GM12878 (cell line): ENCODE results near the gene NPAS2. TPM values are rescaled to one million over a fixed set of nuclear protein-coding genes. Genes with fewer than 3 reads are reported as not detected.

Experiments
- CBX5 ChIP-seq: sonication (generic); IDR thresholded peaks from 2 replicates; pipeline ENCODE4 v1.6.1; 2016; ENCODE audit warnings: low read depth, moderate library complexity, mild to moderate bottlenecking, inconsistent platforms
- CHD1 ChIP-seq: IDR thresholded peaks from 2 replicates; pipeline ENCODE4 v1.6.1; 2012; ENCODE audit warnings: low read depth, low read length, improper control_type of control experiment
- EZH2 ChIP-seq: IDR thresholded peaks from 2 replicates; pipeline ENCODE4 v1.6.1; 2012; ENCODE audit warnings: low read depth, mild to moderate bottlenecking, control low read depth, inconsistent platforms, low read length, borderline replicate concordance; ENCODE audit not compliant: control insufficient read depth
- JUND ChIP-seq: IDR thresholded peaks from 2 replicates; pipeline ENCODE4 v1.6.1; 2012; ENCODE audit warnings: low read depth, mild to moderate bottlenecking, low read length, improper control_type of control experiment, moderate library complexity
- LARP7 ChIP-seq: fragments of 450-650 bp; IDR thresholded peaks from 2 replicates; pipeline ENCODE4 v1.6.1; 2017; ENCODE audit warnings: mild to moderate bottlenecking
- MEF2B ChIP-seq: fragments of 450-650 bp; IDR thresholded peaks from 2 replicates; pipeline ENCODE4 v1.6.1; 2018; ENCODE audit warnings: mild to moderate bottlenecking, moderate library complexity; ENCODE audit not compliant: partially characterized antibody, poor library complexity, severe bottlenecking
- MTA2 ChIP-seq: fragments of 450-650 bp; IDR thresholded peaks from 2 replicates; pipeline ENCODE4 v1.6.1; 2016; ENCODE audit warnings: low read depth, mild to moderate bottlenecking, moderate library complexity
- NR2F1 ChIP-seq: fragments of 450-650 bp; conservative IDR thresholded peaks from 2 replicates; pipeline ENCODE4 v1.6.1; 2017; ENCODE audit warnings: mild to moderate bottlenecking
- PAX8 ChIP-seq: fragments of 450-650 bp; IDR thresholded peaks from 2 replicates; pipeline ENCODE4 v1.6.1; 2017; ENCODE audit warnings: mild to moderate bottlenecking, moderate library complexity
- RBBP5 ChIP-seq: fragments of 200-600 bp; sonication (generic); conservative IDR thresholded peaks from 2 replicates; pipeline ENCODE4 v1.6.1; 2016
- TBL1XR1 ChIP-seq: IDR thresholded peaks from 2 replicates; pipeline ENCODE4 v1.6.1; 2012; ENCODE audit warnings: low read depth, low read length, improper control_type of control experiment
- polyA plus RNA-seq, 11 experiments: library from polyadenylated mRNA; depleted of rRNA in 4 of 11; unstranded in 6 of 11; stranded (reverse) in 5 of 11; fragments of >200 nt; fragmentation: Nextera tagmentation in 4 of 11; fragmentation: Illumina TruSeq in 1 of 11; extraction: Ambion mirVana in 4 of 11; extraction: Trizol in 1 of 11; gene quantifications; 1 replicate in 1 of 11; 2 replicates in 10 of 11; pipeline versions ENCODE4 v1.2.1 to v1.2.3, GENCODE V29; 2011 to 2016; ENCODE audit warnings: inconsistent platforms in 2 of 11, missing spikeins in 2 of 11, low read depth in 1 of 11
- total RNA-seq, 4 experiments: library from RNA; depleted of rRNA in 3 of 4; stranded (reverse); fragments of >200 nt in 3 of 4; fragmentation: Illumina TruSeq in 1 of 4; extraction: Trizol in 1 of 4; gene quantifications; 2 replicates each; pipeline versions ENCODE4 v1.2.1 to v1.2.3, GENCODE V29; 2013 to 2021
- TF ChIP-seq, protein P1 (sequence below): IDR thresholded peaks from 2 replicates; pipeline ENCODE4 v1.6.1; 2011; ENCODE audit warnings: low read depth, mild to moderate bottlenecking, low read length, moderate library complexity, borderline replicate concordance; ENCODE audit errors: extremely low read depth
- TF ChIP-seq, protein P2 (sequence below): fragments of 450-650 bp; IDR thresholded peaks from 2 replicates; pipeline ENCODE4 v1.6.1; 2017; ENCODE audit warnings: mild to moderate bottlenecking, moderate library complexity

The NPAS2 gene
- total and polyA plus RNA-seq, 10 of the 15 experiments (the other 5 are each of a cell fraction or from before 2014, with no cell fraction given) = 0.08 TPM; not detected in 9

DNA sequence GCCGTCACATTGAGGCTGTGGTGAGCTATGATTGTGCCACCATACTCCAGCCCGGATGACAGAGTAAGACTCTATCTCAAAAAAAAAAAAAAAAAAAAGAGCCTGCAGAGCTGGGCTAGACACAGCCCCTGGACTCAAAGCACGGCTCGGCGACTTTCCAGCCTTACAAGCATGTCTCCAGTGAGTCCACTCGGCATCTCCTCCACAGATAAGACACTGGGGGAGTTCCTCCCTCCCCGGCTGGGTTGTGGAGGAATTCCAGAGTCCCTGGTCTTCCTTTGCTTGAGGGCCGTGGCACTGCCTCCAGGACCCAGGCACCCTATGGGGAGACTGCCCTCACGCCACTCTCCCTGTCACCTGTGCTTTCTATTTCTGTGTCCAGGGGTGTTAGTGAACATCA lies 151.3 kb downstream of the NPAS2 start (continued):
- TF ChIP-seq TBL1XR1 (no peak), PAX8 (no peak), MTA2 (no peak), RBBP5 (no peak), MEF2B (no peak), JUND (no peak), EZH2 (no peak), LARP7 (no peak), CBX5 (no peak), NR2F1 (no peak), CHD1 (no peak)
- TF ChIP-seq, protein P1, sequence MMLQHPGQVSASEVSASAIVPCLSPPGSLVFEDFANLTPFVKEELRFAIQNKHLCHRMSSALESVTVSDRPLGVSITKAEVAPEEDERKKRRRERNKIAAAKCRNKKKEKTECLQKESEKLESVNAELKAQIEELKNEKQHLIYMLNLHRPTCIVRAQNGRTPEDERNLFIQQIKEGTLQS = no peak
- TF ChIP-seq, protein P2, sequence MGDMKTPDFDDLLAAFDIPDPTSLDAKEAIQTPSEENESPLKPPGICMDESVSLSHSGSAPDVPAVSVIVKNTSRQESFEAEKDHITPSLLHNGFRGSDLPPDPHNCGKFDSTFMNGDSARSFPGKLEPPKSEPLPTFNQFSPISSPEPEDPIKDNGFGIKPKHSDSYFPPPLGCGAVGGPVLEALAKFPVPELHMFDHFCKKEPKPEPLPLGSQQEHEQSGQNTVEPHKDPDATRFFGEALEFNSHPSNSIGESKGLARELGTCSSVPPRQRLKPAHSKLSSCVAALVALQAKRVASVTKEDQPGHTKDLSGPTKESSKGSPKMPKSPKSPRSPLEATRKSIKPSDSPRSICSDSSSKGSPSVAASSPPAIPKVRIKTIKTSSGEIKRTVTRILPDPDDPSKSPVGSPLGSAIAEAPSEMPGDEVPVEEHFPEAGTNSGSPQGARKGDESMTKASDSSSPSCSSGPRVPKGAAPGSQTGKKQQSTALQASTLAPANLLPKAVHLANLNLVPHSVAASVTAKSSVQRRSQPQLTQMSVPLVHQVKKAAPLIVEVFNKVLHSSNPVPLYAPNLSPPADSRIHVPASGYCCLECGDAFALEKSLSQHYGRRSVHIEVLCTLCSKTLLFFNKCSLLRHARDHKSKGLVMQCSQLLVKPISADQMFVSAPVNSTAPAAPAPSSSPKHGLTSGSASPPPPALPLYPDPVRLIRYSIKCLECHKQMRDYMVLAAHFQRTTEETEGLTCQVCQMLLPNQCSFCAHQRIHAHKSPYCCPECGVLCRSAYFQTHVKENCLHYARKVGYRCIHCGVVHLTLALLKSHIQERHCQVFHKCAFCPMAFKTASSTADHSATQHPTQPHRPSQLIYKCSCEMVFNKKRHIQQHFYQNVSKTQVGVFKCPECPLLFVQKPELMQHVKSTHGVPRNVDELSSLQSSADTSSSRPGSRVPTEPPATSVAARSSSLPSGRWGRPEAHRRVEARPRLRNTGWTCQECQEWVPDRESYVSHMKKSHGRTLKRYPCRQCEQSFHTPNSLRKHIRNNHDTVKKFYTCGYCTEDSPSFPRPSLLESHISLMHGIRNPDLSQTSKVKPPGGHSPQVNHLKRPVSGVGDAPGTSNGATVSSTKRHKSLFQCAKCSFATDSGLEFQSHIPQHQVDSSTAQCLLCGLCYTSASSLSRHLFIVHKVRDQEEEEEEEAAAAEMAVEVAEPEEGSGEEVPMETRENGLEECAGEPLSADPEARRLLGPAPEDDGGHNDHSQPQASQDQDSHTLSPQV = no peak
